ENCODE data around the gene PPP2CA. TPM values are rescaled to one million over a fixed set of nuclear protein-coding genes. Genes with fewer than 3 reads are reported as not detected.

PPP2CA gene
- total RNA-seq, 1 experiment from 2014 or later: 184 TPM

GRCh38 chr5:134149571-134150303 lies 76.1 kb downstream of the PPP2CA start:
- Histone ChIP-seq H3K27ac (ENCODE audit: low read length) (no peak overlapping the region), H3K4me3 (ENCODE audit: low read depth in 2 of 2, low read length in 2 of 2) (no peak overlapping the region), H3K4me1 (ENCODE audit: control insufficient read depth, insufficient read depth, low read length) (peaks cover 3% of the 10 kb centered on the region; the same call in 1 of the 2 replicates), H3K9me3 (ENCODE audit: control insufficient read depth, insufficient read depth, low read depth, low read length) (no peaks in the 10 kb centered on the region), H3K36me3 (ENCODE audit: control insufficient read depth, insufficient read depth, low read length) (peaks cover 24% of the 10 kb centered on the region), H3K27me3 (ENCODE audit: control insufficient read depth, insufficient read depth, low read length) (no peaks in the 10 kb centered on the region)
- no peak for TF ChIP-seq POLR2AphosphoS5 (IDR thresholded peaks at IDR 0.05; ENCODE audit: low read depth, low read length)
- TF ChIP-seq SIN3A (IDR thresholded peaks at IDR 0.05; ENCODE audit: borderline replicate concordance, insufficient read depth, low read depth, low read length): no peak
- TF ChIP-seq TCF7L2 (IDR thresholded peaks at IDR 0.05; ENCODE audit: low read depth, low read length): no peak
- TF ChIP-seq REST (IDR thresholded peaks at IDR 0.05; ENCODE audit: insufficient read depth in 1 of 2, low read depth in 2 of 2, low read length in 1 of 2): no peak
- no peak for TF ChIP-seq CTCF (IDR thresholded peaks at IDR 0.05)
- no peak for ATAC-seq
- no TSS peak for BruUV-seq (replicated peaks)
- DNase-seq (ENCODE audit: low read depth, low spot score): no peak
- ChIA-PET POLR2A (interaction anchor here (0.6 kb wide), 1 partner anchor 22 kb away, joined by 3 read pairs; no protein-coding TSS in a partner anchor), CTCF (interaction anchor here (0.6 to 1.6 kb wide), 2 partner anchors 110 to 147 kb away, joined by 4 to 6 read pairs; no protein-coding TSS in a partner anchor)
- in situ Hi-C loops (cut with HindIII; ENCODE audit: low pct_unique_long_range_greater_than_20kb, low sequenced_read_pairs): no loop called here
- intact Hi-C loops (cut with micrococcal nuclease; ENCODE audit: unreplicated experiment): no loop called here

GRCh38 chr5:134148986-134149539 lies 76.8 kb downstream of the PPP2CA start:
- ATAC-seq (no peak), DNase-seq (ENCODE audit: low read depth, low spot score) (no peak)
- in situ Hi-C loops (cut with HindIII; ENCODE audit: low pct_unique_long_range_greater_than_20kb, low sequenced_read_pairs): no loop called here
- Histone ChIP-seq H3K36me3 (ENCODE audit: control insufficient read depth, insufficient read depth, low read length) (peaks cover 22% of the 10 kb centered on the region), H3K4me3 (ENCODE audit: low read depth in 2 of 2, low read length in 2 of 2) (no peak overlapping the region), H3K9me3 (ENCODE audit: control insufficient read depth, insufficient read depth, low read depth, low read length) (no peaks in the 10 kb centered on the region), H3K4me1 (ENCODE audit: control insufficient read depth, insufficient read depth, low read length) (peaks cover 3% of the 10 kb centered on the region; the same call in 1 of the 2 replicates), H3K27me3 (ENCODE audit: control insufficient read depth, insufficient read depth, low read length) (no peaks in the 10 kb centered on the region), H3K27ac (ENCODE audit: low read length) (no peak overlapping the region)
- intact Hi-C loops (cut with micrococcal nuclease; ENCODE audit: unreplicated experiment): no loop called here
- ChIA-PET POLR2A (no interaction called here), CTCF (interaction anchor here (1.4 kb wide), 1 partner anchor 109 kb away, joined by 3 read pairs; no protein-coding TSS in a partner anchor)
- no TSS peak for BruUV-seq (replicated peaks)
- TF ChIP-seq REST (IDR thresholded peaks at IDR 0.05; ENCODE audit: insufficient read depth in 1 of 2, low read depth in 2 of 2, low read length in 1 of 2): no peak
- no peak for TF ChIP-seq CTCF (IDR thresholded peaks at IDR 0.05)
- no peak for TF ChIP-seq POLR2AphosphoS5 (IDR thresholded peaks at IDR 0.05; ENCODE audit: low read depth, low read length)
- TF ChIP-seq SIN3A (IDR thresholded peaks at IDR 0.05; ENCODE audit: borderline replicate concordance, insufficient read depth, low read depth, low read length): no peak
- no peak for TF ChIP-seq TCF7L2 (IDR thresholded peaks at IDR 0.05; ENCODE audit: low read depth, low read length)
